ENCODE measurements around the gene KDM8.

KDM8 gene

GRCh38 chr16:27208081-27208680, 4.9 kb downstream of the KDM8 start:
- no peak for DNase-seq (ENCODE audit: low read depth)
- no peak for TF ChIP-seq CTCF (conservative IDR thresholded peaks at IDR 0.05; ENCODE audit: low read depth, low read length)
- H3K4me3 ChIP-seq (ENCODE audit: low read depth, low read length): no peak overlapping the region

- no peak for DNase-seq (ENCODE audit: low read depth)
- no peak overlapping the region for H3K4me3 ChIP-seq (ENCODE audit: low read depth, low read length)
- TF ChIP-seq CTCF (conservative IDR thresholded peaks at IDR 0.05; ENCODE audit: low read depth, low read length): no peak
These were observed 5.5 kb downstream of the KDM8 start for GRCh38 chr16:27208796-27209195.

GRCh38 chr16:27209591-27209990, 6.3 kb downstream of the KDM8 start:
- no peak for DNase-seq (ENCODE audit: low read depth)
- no peak for TF ChIP-seq CTCF (conservative IDR thresholded peaks at IDR 0.05; ENCODE audit: low read depth, low read length)

GRCh38 chr16:27210174-27210573, 6.8 kb downstream of the KDM8 start:
- H3K4me3 ChIP-seq (ENCODE audit: low read depth, low read length): no peak overlapping the region
- no peak for DNase-seq (ENCODE audit: low read depth)
- no peak for TF ChIP-seq CTCF (conservative IDR thresholded peaks at IDR 0.05; ENCODE audit: low read depth, low read length)

More at GRCh38 chr16:27209591-27209990, 6.3 kb downstream of the KDM8 start:
- H3K4me3 ChIP-seq (ENCODE audit: low read depth, low read length): no peak overlapping the region

GRCh38 chr16:27211026-27211425, 7.7 kb downstream of the KDM8 start:
- H3K4me3 ChIP-seq (ENCODE audit: low read depth, low read length): no peak overlapping the region
- no peak for TF ChIP-seq CTCF (conservative IDR thresholded peaks at IDR 0.05; ENCODE audit: low read depth, low read length)
- no peak for DNase-seq (ENCODE audit: low read depth)

GRCh38 chr16:27214084-27214961, 11.0 kb downstream of the KDM8 start:
- H3K4me3 ChIP-seq (ENCODE audit: low read depth, low read length): no peak overlapping the region
- no peak for TF ChIP-seq CTCF (conservative IDR thresholded peaks at IDR 0.05; ENCODE audit: low read depth, low read length)
- DNase-seq (ENCODE audit: low read depth): no peak
